Kasumi-1 (cell line): ENCODE measurements around the gene PDE8A.
"Not testable (repeated sequence)": the region's sequence is repeated elsewhere in the genome, so short reads cannot be mapped to it uniquely, and the experiment has no call there.

ENCODE experiments used
- DNase-seq, 2 experiments: peaks; one replicate each; lab custom pipeline; 2025; lab: John Stamatoyannopoulos, UW

The PDE8A gene

GRCh38 chr15:85178308-85178707, 196.7 kb downstream of the PDE8A start:
- DNase-seq = no peak

DNA sequence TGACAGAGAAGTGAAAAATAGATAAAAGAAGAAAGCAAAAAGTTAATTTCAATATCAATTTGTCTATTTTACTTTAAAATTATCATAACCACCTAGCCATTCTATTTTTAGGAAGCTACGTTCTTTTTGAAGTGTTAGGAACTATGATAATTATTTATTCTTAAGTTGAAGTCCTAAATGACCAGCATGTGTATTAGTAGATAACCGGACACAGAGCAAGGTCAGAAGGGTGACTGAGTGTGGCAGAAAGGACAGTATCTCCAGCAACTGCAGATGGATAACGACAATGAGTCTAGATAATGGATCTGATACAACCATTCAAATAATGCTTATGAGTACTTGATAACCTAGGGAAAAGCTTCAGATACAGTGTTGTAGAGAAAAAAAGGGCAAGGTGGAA, 198.0 kb downstream of the PDE8A start:
- no peak for DNase-seq

- DNase-seq = not testable (repeated sequence)
Measured at GRCh38 chr15:85185350-85185749, 203.7 kb downstream of the PDE8A start.

DNA sequence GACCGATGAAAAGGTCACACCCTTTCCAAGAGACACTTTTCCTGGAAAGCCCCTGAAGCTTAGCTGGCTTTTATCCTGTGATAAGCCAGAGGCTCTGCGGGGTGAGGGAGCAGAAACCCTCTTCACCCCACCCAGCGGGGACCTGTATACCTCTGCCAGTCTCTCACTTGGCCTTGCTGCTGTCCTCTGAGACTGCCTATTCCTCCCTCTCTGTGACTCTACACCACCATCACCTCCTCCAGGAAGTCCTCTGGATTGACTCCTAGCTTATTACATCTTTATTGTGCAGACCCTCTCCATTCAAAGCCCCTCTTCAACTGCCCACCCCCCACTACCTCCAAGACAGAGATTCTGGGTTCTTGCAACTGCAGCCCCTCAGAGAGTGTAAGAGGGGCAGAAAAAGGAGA, 206.5 kb downstream of the PDE8A start:
- not testable (repeated sequence) for DNase-seq
